Measurements from ENCODE around the gene CNOT10.

The CNOT10 gene

DNA sequence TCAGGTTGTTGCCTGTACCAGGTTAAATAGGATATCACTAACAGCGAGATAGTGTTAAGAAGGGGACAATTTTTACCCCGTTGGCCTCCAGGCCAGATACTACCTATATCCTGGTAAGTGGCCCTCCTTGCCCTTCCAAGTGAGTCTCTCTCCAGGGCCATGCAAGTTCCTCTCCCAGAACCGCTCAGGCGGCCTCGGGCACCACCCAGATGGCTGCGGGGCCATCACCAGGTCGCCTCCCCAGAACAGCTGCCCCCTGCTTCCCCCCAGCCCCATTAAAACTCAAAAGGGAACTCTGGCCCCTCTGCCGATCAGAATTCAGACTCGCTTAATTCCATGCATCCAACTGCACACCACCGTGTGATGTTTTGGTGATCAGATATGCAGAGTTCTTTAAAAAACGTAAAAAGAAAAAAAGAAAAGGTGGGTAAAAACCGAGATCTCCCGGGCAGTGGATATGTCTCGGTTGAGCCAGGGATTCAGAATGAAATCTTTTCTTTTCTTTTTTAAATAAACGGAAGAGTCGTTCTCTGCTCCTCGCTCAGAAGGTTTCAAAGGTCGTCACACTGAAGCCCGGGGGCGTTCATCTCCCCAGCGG lies 131.0 kb downstream of the CNOT10 start:
- Histone ChIP-seq H3K9ac (ENCODE audit: low read depth, low read length, poor library complexity) (no peak overlapping the region), H3K4me1 (ENCODE audit: control insufficient read depth in 2 of 2, insufficient read depth in 1 of 2, low read depth in 1 of 2, low read length in 2 of 2) (peaks cover 15 to 22% of the 10 kb centered on the region in 2 donors), H3K4me2 (ENCODE audit: insufficient read depth, low read length, poor library complexity, severe bottlenecking) (peak overlapping the region; percentile 54), H3K4ac (ENCODE audit: low read length) (peak overlapping the region; percentile 32), H3K14ac (ENCODE audit: low read length) (no peak overlapping the region), H2BK120ac (ENCODE audit: low read depth, low read length) (no peak overlapping the region), H3K27me3 (ENCODE audit: control insufficient read depth in 3 of 3, insufficient read depth in 3 of 3, low read depth in 1 of 3, low read length in 3 of 3) (no peaks in the 10 kb centered on the region), H3K4me3 (ENCODE audit: low read length in 2 of 2) (peak overlapping the region; percentile 68 to 94), H2BK12ac (ENCODE audit: low read length) (no peak overlapping the region), H3K18ac (ENCODE audit: low read length) (peak overlapping the region; percentile 93), H3K9me3 (replicated peaks in 1 of 2; ENCODE audit: control insufficient read depth in 2 of 2, insufficient read depth in 1 of 2, low read depth in 1 of 2, low read length in 2 of 2) (peaks cover 0 to 2% of the 10 kb centered on the region in 2 donors), H3K27ac (replicated peaks; ENCODE audit: low read length) (peak overlapping the region; percentile 94), H4K8ac (ENCODE audit: low read depth, low read length) (no peak overlapping the region), H2AFZ (ENCODE audit: low read length) (peak overlapping the region; percentile 65), H2AK5ac (ENCODE audit: low read depth, low read length) (no peak overlapping the region), H2BK15ac (ENCODE audit: low read length) (peak overlapping the region; percentile 19), H4K91ac (ENCODE audit: low read depth, low read length, poor library complexity) (no peak overlapping the region), H3K23ac (ENCODE audit: low read depth, low read length, poor library complexity) (no peak overlapping the region), H3K79me1 (ENCODE audit: low read depth, low read length) (peaks cover 5% of the 10 kb centered on the region), H2BK5ac (ENCODE audit: low read length) (peak overlapping the region; percentile 90), H3K36me3 (replicated peaks in 1 of 2; ENCODE audit: control insufficient read depth in 2 of 2, insufficient read depth in 2 of 2, low read length in 2 of 2) (peaks cover 14 to 25% of the 10 kb centered on the region in 2 donors)
- DNase-seq (ENCODE audit: low spot score), result no peak
- no CpG with 5 or more reads among the region's 21 CpGs for WGBS, 2 donors (ENCODE audit: extremely low coverage in 2 of 2, insufficient read length in 2 of 2, insufficient replicate concordance in 1 of 2)

GRCh38 chr3:32816439-32817256 lies 131.7 kb downstream of the CNOT10 start:
- H2BK12ac ChIP-seq (ENCODE audit: low read length), result peak overlapping the region; percentile 73
- peak; percentile 93 for DNase-seq (ENCODE audit: low spot score)
- peak overlapping the region; percentile 100 for H3K18ac ChIP-seq (ENCODE audit: low read length)
- H3K79me1 ChIP-seq (ENCODE audit: low read depth, low read length), result peaks cover 5% of the 10 kb centered on the region
- H3K4ac ChIP-seq (ENCODE audit: low read length), result peak overlapping the region; percentile 98
- peak overlapping the region; percentile 94 to 100 for H3K4me3 ChIP-seq (ENCODE audit: low read length in 2 of 2)
- H2AFZ ChIP-seq (ENCODE audit: low read length), result peak overlapping the region; percentile 87
- H4K8ac ChIP-seq (ENCODE audit: low read depth, low read length), result peak overlapping the region; percentile 6
- peak overlapping the region; percentile 100 for H3K27ac ChIP-seq (replicated peaks; ENCODE audit: low read length)
- H3K9ac ChIP-seq (ENCODE audit: low read depth, low read length, poor library complexity), result peak overlapping the region; percentile 100
- H2BK15ac ChIP-seq (ENCODE audit: low read length), result peak overlapping the region; percentile 30
- peak overlapping the region; percentile 52 for H3K4me2 ChIP-seq (ENCODE audit: insufficient read depth, low read length, poor library complexity, severe bottlenecking)
- H3K14ac ChIP-seq (ENCODE audit: low read length), result peak overlapping the region; percentile 89
- H3K36me3 ChIP-seq (replicated peaks in 1 of 2; ENCODE audit: control insufficient read depth in 2 of 2, insufficient read depth in 2 of 2, low read length in 2 of 2), result peaks cover 14 to 31% of the 10 kb centered on the region in 2 donors
- no CpG with 5 or more reads among the region's 85 CpGs for whole genome bisulfite sequencing, 2 donors (ENCODE audit: extremely low coverage in 2 of 2, insufficient read length in 2 of 2, insufficient replicate concordance in 1 of 2)
- H2BK120ac ChIP-seq (ENCODE audit: low read depth, low read length), result peak overlapping the region; percentile 91
- no peaks in the 10 kb centered on the region for H3K27me3 ChIP-seq (ENCODE audit: control insufficient read depth in 3 of 3, insufficient read depth in 3 of 3, low read depth in 1 of 3, low read length in 3 of 3)
- peak overlapping the region; percentile 99 for H2BK5ac ChIP-seq (ENCODE audit: low read length)
- H3K23ac ChIP-seq (ENCODE audit: low read depth, low read length, poor library complexity), result peak overlapping the region; percentile 91
- H3K9me3 ChIP-seq (replicated peaks in 1 of 2; ENCODE audit: control insufficient read depth in 2 of 2, insufficient read depth in 1 of 2, low read depth in 1 of 2, low read length in 2 of 2), result peaks cover 0 to 2% of the 10 kb centered on the region in 2 donors
- peak overlapping the region; percentile 99 for H2AK5ac ChIP-seq (ENCODE audit: low read depth, low read length)
- peak overlapping the region; percentile 95 for H4K91ac ChIP-seq (ENCODE audit: low read depth, low read length, poor library complexity)
- peaks cover 15 to 26% of the 10 kb centered on the region in 2 donors for H3K4me1 ChIP-seq (ENCODE audit: control insufficient read depth in 2 of 2, insufficient read depth in 1 of 2, low read depth in 1 of 2, low read length in 2 of 2)

- Histone ChIP-seq H4K8ac (ENCODE audit: low read depth, low read length) (no peak overlapping the region), H3K4me2 (ENCODE audit: insufficient read depth, low read length, poor library complexity, severe bottlenecking) (peak overlapping the region; percentile 52), H2BK5ac (ENCODE audit: low read length) (peak overlapping the region; percentile 99), H3K4me1 (ENCODE audit: control insufficient read depth in 2 of 2, insufficient read depth in 1 of 2, low read depth in 1 of 2, low read length in 2 of 2) (peaks cover 18 to 31% of the 10 kb centered on the region in 2 donors), H3K36me3 (replicated peaks in 1 of 2; ENCODE audit: control insufficient read depth in 2 of 2, insufficient read depth in 2 of 2, low read length in 2 of 2) (peaks cover 14 to 36% of the 10 kb centered on the region in 2 donors), H3K18ac (ENCODE audit: low read length) (peak overlapping the region; percentile 100), H2AK5ac (ENCODE audit: low read depth, low read length) (peak overlapping the region; percentile 99), H2BK12ac (ENCODE audit: low read length) (peak overlapping the region; percentile 100), H4K91ac (ENCODE audit: low read depth, low read length, poor library complexity) (peak overlapping the region; percentile 95), H3K23ac (ENCODE audit: low read depth, low read length, poor library complexity) (peak overlapping the region; percentile 91), H2AFZ (ENCODE audit: low read length) (peak overlapping the region; percentile 87), H3K27ac (replicated peaks; ENCODE audit: low read length) (peak overlapping the region; percentile 100), H3K14ac (ENCODE audit: low read length) (peak overlapping the region; percentile 89), H3K27me3 (ENCODE audit: control insufficient read depth in 3 of 3, insufficient read depth in 3 of 3, low read depth in 1 of 3, low read length in 3 of 3) (no peaks in the 10 kb centered on the region), H3K4ac (ENCODE audit: low read length) (peak overlapping the region; percentile 98), H3K9me3 (replicated peaks in 1 of 2; ENCODE audit: control insufficient read depth in 2 of 2, insufficient read depth in 1 of 2, low read depth in 1 of 2, low read length in 2 of 2) (peaks cover 0 to 2% of the 10 kb centered on the region in 2 donors), H3K4me3 (ENCODE audit: low read length in 2 of 2) (peak overlapping the region; percentile 94 to 100), H2BK15ac (ENCODE audit: low read length) (peak overlapping the region; percentile 92), H2BK120ac (ENCODE audit: low read depth, low read length) (peak overlapping the region; percentile 91), H3K9ac (ENCODE audit: low read depth, low read length, poor library complexity) (peak overlapping the region; percentile 100), H3K79me1 (ENCODE audit: low read depth, low read length) (peaks cover 7% of the 10 kb centered on the region)
- no CpG with 5 or more reads among the region's 49 CpGs for WGBS, 2 donors (ENCODE audit: extremely low coverage in 2 of 2, insufficient read length in 2 of 2, insufficient replicate concordance in 1 of 2)
- no peak for DNase-seq (ENCODE audit: low spot score)
These were observed 132.2 kb downstream of the CNOT10 start for GRCh38 chr3:32817257-32817557.

Measured in neuronal stem cell (in vitro differentiated cells).